Activated naive CD4-positive, alpha-beta T cell treated with anti-CD3 and anti-CD28 coated beads, Interleukin-2, amount 10 ng/mL, durations not matched to agents 5 hours and 36 hours (primary cell): ENCODE results near the gene ZNF155. TPM values are rescaled to one million over a fixed set of nuclear protein-coding genes. Genes with fewer than 3 reads are reported as not detected.

ENCODE experiments used
- total RNA-seq, 2 experiments: library from RNA; stranded (reverse); gene quantifications; one replicate each; pipeline ENCODE4 v1.2.3, GENCODE V29; 2021

The ZNF155 gene
- 1 to 10 TPM; 6.3 to 7.1 TPM for total RNA-seq

GRCh38 chr19:43983912-43984686 is at the start of gene ZNF155:
TSS of gene ZNF155 (plus strand) at chr19:43984188. CDS start at chr19:43988544, 4,356 bp downstream.

GRCh38 chr19:43934985-43935708 is 48.8 kb upstream of the ZNF155 start, which contains the start of gene ZNF45:
TSS of gene ZNF45 (minus strand) at chr19:43935282. CDS start at chr19:43922185, 13,097 bp downstream.

GRCh38 chr19:43950834-43951645 is 32.9 kb upstream of the ZNF155 start, which contains the start of gene ZNF221:
TSS of gene ZNF221 (plus strand) at chr19:43951228. CDS start at chr19:43962727, 11,499 bp downstream.

GRCh38 chr19:44002566-44003460 is 18.8 kb downstream of the ZNF155 start, which contains the start of gene ZNF230:
TSS of gene ZNF230 (plus strand) at chr19:44002957. CDS start at chr19:44007079, 4,122 bp downstream.

GRCh38 chr19:44025217-44025936 is 41.4 kb downstream of the ZNF155 start, which contains the start of gene ZNF222:
TSS of gene ZNF222 (plus strand) at chr19:44025379. CDS start at chr19:44025437, 58 bp downstream.

Other genes with a start within 250 kb of the ZNF155 start
- gene SMG9, start 229.2 kb upstream of the ZNF155 start, total RNA-seq = 10 to 100 TPM; 56.7 to 61.4 TPM
- gene KCNN4, start 203.2 kb upstream of the ZNF155 start, total RNA-seq = 10 to 100 TPM; 28.8 to 30.4 TPM
- 1 to 10 TPM; 1.2 to 1.6 TPM for gene LYPD5, start 181.7 kb upstream of the ZNF155 start, total RNA-seq
- 10 to 100 TPM in 1 of 2 experiments, 1 to 10 TPM in 1; 9.2 to 11.8 TPM for gene ZNF283, start 156.9 kb upstream of the ZNF155 start, total RNA-seq
- 1 to 10 TPM; 1.5 to 1.8 TPM for gene ZNF404, start 100.2 kb upstream of the ZNF155 start, total RNA-seq
- gene ZNF45, start 48.9 kb upstream of the ZNF155 start, total RNA-seq = 10 to 100 TPM; 15.1 to 15.3 TPM
- gene ZNF221, start 33.0 kb upstream of the ZNF155 start, total RNA-seq = 1 to 10 TPM; 1.2 to 1.8 TPM
- 1 to 10 TPM; 5.3 to 6.1 TPM for gene ZNF230, start 18.8 kb downstream of the ZNF155 start, total RNA-seq
- gene ZNF222, start 41.2 kb downstream of the ZNF155 start, total RNA-seq = 1 to 10 TPM; 3.6 to 5.4 TPM
- gene ZNF223, start 67.8 kb downstream of the ZNF155 start, total RNA-seq = under 1 TPM; 0.35 to 0.48 TPM
- 1 to 10 TPM; 2.2 to 2.3 TPM for gene ZNF284, start 88.0 kb downstream of the ZNF155 start, total RNA-seq
- gene ZNF224, start 110.2 kb downstream of the ZNF155 start, total RNA-seq = 10 to 100 TPM; 40.3 to 42.0 TPM
- gene ZNF225, start 129.2 kb downstream of the ZNF155 start, total RNA-seq = 1 to 10 TPM; 5.1 to 5.8 TPM
- 10 to 100 TPM; 12.7 to 13.4 TPM for gene ZNF234, start 157.4 kb downstream of the ZNF155 start, total RNA-seq
- 10 to 100 TPM; 19.2 to 20.2 TPM for gene ZNF226, start 180.9 kb downstream of the ZNF155 start, total RNA-seq
- gene ZNF227, start 228.3 kb downstream of the ZNF155 start, total RNA-seq = 10 to 100 TPM; 30.7 TPM